K562 (cell line): Measurements from ENCODE around the gene HRH1. TPM values are rescaled to one million over a fixed set of nuclear protein-coding genes. Genes with fewer than 3 reads are reported as not detected.

Experiments used
- ATAC-seq: fragments of 200-7000 bp; cut with Tn5 transposase; 3 replicates; pipeline ENCODE4 v1.9.1; 2020; ENCODE audit warnings: moderate library complexity
- BruUV-seq: library from RNA; stranded (reverse); fragments of 400-500 nt; replicated peaks from 2 replicates; lab custom pipeline; 2021; lab: Mats Ljungman, UMichigan
- CTCF ChIA-PET: fragments of 300-600 bp; formaldehyde crosslinking; extraction: SDS; loops from one replicate; lab custom pipeline; 2021; ENCODE audit warnings: low intra/inter-chr PET ratio; lab: Yijun Ruan, JAX
- POLR2A ChIA-PET: fragments of 300-600, 350-650 bp; sonication (Branson Sonifier 250); formaldehyde crosslinking; extraction: SDS; loops from one replicate; lab custom pipeline; 2021; ENCODE audit warnings: antibody characterized with exemption, inconsistent platforms; lab: Yijun Ruan, JAX
- DNase-seq, 4 experiments: peaks; one replicate each; pipeline versions ENCODE4 v3.0.0 to v3.0.0-alpha.2; 2011 to 2018; ENCODE audit warnings: low spot score in 3 of 4, mixed read lengths in 3 of 4; ENCODE audit errors: extremely low read depth in 1 of 4
- FAIRE-seq: peaks from 2 replicates; lab custom pipeline; 2011; peaks lifted over from hg19 to GRCh38; lab: Jason Lieb, UNC
- H2AFZ ChIP-seq: 2 replicates; pipeline ENCODE4 v1.6.0; 2011; ENCODE audit warnings: low read depth, low read length, control low read depth, inconsistent platforms
- H3K27ac ChIP-seq: fragments of 200-600 bp; 3 replicates; pipeline ENCODE4 v1.8.0; 2011; ENCODE audit warnings: low read depth, mild to moderate bottlenecking, control low read depth, inconsistent platforms, low read length, moderate library complexity, mixed read lengths; ENCODE audit errors: extremely low read depth
- H3K27me3 ChIP-seq, 2 experiments: fragments of 300-600 bp in 1 of 2; 2 replicates in 1 of 2; 3 replicates in 1 of 2; pipeline versions ENCODE4 v1.6.0 to v1.8.0; 2011; ENCODE audit warnings: inconsistent platforms in 2 of 2, low read length in 2 of 2, mild to moderate bottlenecking in 1 of 2, mixed read lengths in 1 of 2, moderate library complexity in 1 of 2; ENCODE audit not compliant: control insufficient read depth in 2 of 2, insufficient read depth in 2 of 2
- H3K36me3 ChIP-seq: fragments of 300-600 bp; 3 replicates; pipeline ENCODE4 v1.8.0; 2011; ENCODE audit warnings: mild to moderate bottlenecking, low read length, inconsistent platforms; ENCODE audit not compliant: control insufficient read depth, insufficient read depth
- H3K4me1 ChIP-seq, 2 experiments: fragments of 200-600 bp in 1 of 2; replicated peaks in 1 of 2; 2 replicates in 1 of 2; 3 replicates in 1 of 2; pipeline versions ENCODE4 v1.5.1 to v1.8.0; 2011; ENCODE audit warnings: inconsistent platforms in 2 of 2, low read length in 2 of 2, mild to moderate bottlenecking in 1 of 2, mixed read lengths in 1 of 2, moderate library complexity in 1 of 2; ENCODE audit not compliant: control insufficient read depth in 2 of 2, insufficient read depth in 2 of 2
- H3K4me2 ChIP-seq: 2 replicates; pipeline ENCODE4 v1.6.1; 2011; ENCODE audit warnings: low read length, control low read depth, inconsistent platforms, mixed read lengths; ENCODE audit not compliant: insufficient read depth
- H3K4me3 ChIP-seq: fragments of 200-600 bp; sonication (generic), shearing (Covaris generic); 2 replicates; pipeline ENCODE4 v1.5.1; 2016; ENCODE audit warnings: control low read depth, inconsistent platforms
- H3K79me2 ChIP-seq: fragments of 200-600 bp; 3 replicates; pipeline ENCODE4 v1.8.0; 2011; ENCODE audit warnings: low read length, inconsistent platforms; ENCODE audit not compliant: control insufficient read depth, insufficient read depth
- H3K9ac ChIP-seq, 2 experiments: 2 replicates each; pipeline versions ENCODE4 v1.6.0 to v1.6.1; 2011; ENCODE audit warnings: low read depth in 2 of 2, low read length in 2 of 2, control low read depth in 1 of 2, inconsistent platforms in 1 of 2, mild to moderate bottlenecking in 1 of 2, mixed read lengths in 1 of 2; ENCODE audit not compliant: insufficient read depth in 1 of 2
- H3K9me1 ChIP-seq: one replicate; pipeline ENCODE4 v1.6.0; 2011; ENCODE audit warnings: inconsistent platforms, mild to moderate bottlenecking, low read length, moderate library complexity; ENCODE audit not compliant: control insufficient read depth, insufficient read depth
- H3K9me3 ChIP-seq: replicated peaks from 2 replicates; pipeline ENCODE4 v1.5.1; 2011; ENCODE audit warnings: low read depth, low read length, inconsistent platforms; ENCODE audit not compliant: control insufficient read depth, insufficient read depth
- H4K20me1 ChIP-seq: replicated peaks from 2 replicates; pipeline ENCODE4 v1.6.1; 2011; ENCODE audit warnings: low read length, inconsistent platforms, mixed read lengths; ENCODE audit not compliant: control insufficient read depth, insufficient read depth
- ARID3A ChIP-seq: IDR thresholded peaks from 2 replicates; pipeline ENCODE4 v1.6.1; 2012; ENCODE audit warnings: low read depth, low read length, improper control_type of control experiment, borderline replicate concordance
- ARID4B ChIP-seq: sonication (generic); formaldehyde crosslinking; IDR thresholded peaks from 2 replicates; pipeline ENCODE4 v1.8.0; 2022; ENCODE audit warnings: mild to moderate bottlenecking, missing genetic modification reagents
- GTF2E2 ChIP-seq: fragments of 200-800 bp; sonication (Bioruptor generic); IDR thresholded peaks from 2 replicates; pipeline ENCODE4 v1.6.1; 2016; ENCODE audit warnings: missing genetic modification characterization, missing compliant biosample characterization
- MAFG ChIP-seq: fragments of 450-650 bp; conservative IDR thresholded peaks from 2 replicates; pipeline ENCODE4 v1.6.1; 2016; ENCODE audit warnings: missing genetic modification characterization, missing compliant biosample characterization
- PBX2 ChIP-seq, 2 experiments: IDR thresholded peaks in 1 of 2; conservative IDR thresholded peaks in 1 of 2; 2 replicates each; pipeline ENCODE4 v1.6.1; 2016; ENCODE audit warnings: low read depth in 2 of 2, mild to moderate bottlenecking in 1 of 2, missing compliant biosample characterization in 1 of 2, missing genetic modification characterization in 1 of 2, moderate library complexity in 1 of 2
- TEAD4 ChIP-seq, 2 experiments: sonication (generic) in 1 of 2; formaldehyde crosslinking in 1 of 2; IDR thresholded peaks; 2 replicates each; pipeline versions ENCODE4 v1.6.1 to v1.8.0; 2012 to 2022; ENCODE audit warnings: borderline replicate concordance in 1 of 2, inconsistent platforms in 1 of 2, low read length in 1 of 2, mild to moderate bottlenecking in 1 of 2, missing genetic modification reagents in 1 of 2
- ZBTB7A ChIP-seq: IDR thresholded peaks from 2 replicates; pipeline ENCODE4 v1.6.1; 2011; ENCODE audit warnings: low read depth, mild to moderate bottlenecking, low read length, moderate library complexity, borderline replicate concordance; ENCODE audit not compliant: control insufficient read depth
- ZNF280A ChIP-seq: fragments of 450-650 bp; IDR thresholded peaks from 2 replicates; pipeline ENCODE4 v1.6.1; 2018; ENCODE audit warnings: mild to moderate bottlenecking, low read depth; ENCODE audit not compliant: partially characterized antibody
- WGBS: fragments of 100-300 bp; shearing (Covaris generic); methylation state at CpG from one replicate; pipeline ENCODE4 v1.1.6; 2016; ENCODE audit warnings: low coverage, mixed read lengths; ENCODE audit not compliant: insufficient coverage; ENCODE audit errors: missing lambda C conversion rate; 5-methylcytosine and 5-hydroxymethylcytosine counted together
- in situ Hi-C: fragments of 300-500 bp; cut with MboI; formaldehyde crosslinking; loops from 4 replicates; pipeline ENCODE4 v1.15.0; 2018; ENCODE audit warnings: inconsistent platforms, mixed read lengths
- intact Hi-C: fragments of 100-400 bp; cut with micrococcal nuclease; formaldehyde crosslinking; loops from 2 replicates; pipeline ENCODE4 v1.14.2; 2022
- polyA plus RNA-seq, 8 experiments: library from polyadenylated mRNA; depleted of rRNA in 4 of 8; stranded (reverse) in 5 of 8; unstranded in 3 of 8; fragments of >200 nt; fragmentation: Nextera tagmentation in 2 of 8; fragmentation: Illumina TruSeq in 1 of 8; extraction: Ambion mirVana in 2 of 8; extraction: Trizol in 1 of 8; gene quantifications; 2 replicates each; pipeline versions ENCODE4 v1.2.1 to v1.2.3, GENCODE V29; 2011 to 2014; ENCODE audit warnings: inconsistent platforms in 1 of 8, missing spikeins in 1 of 8
- total RNA-seq, 7 experiments: library from RNA; depleted of rRNA in 6 of 7; stranded (reverse); fragments of >200 nt in 6 of 7; fragmentation: Illumina TruSeq in 2 of 7; extraction: Trizol in 2 of 7; gene quantifications; 2 replicates each; pipeline versions ENCODE4 v1.2.1 to v1.2.3, GENCODE V29; 2011 to 2021; ENCODE audit warnings: low replicate concordance in 1 of 7

The HRH1 gene
- total and polyA plus RNA-seq, 9 of the 15 experiments (the other 6 are each of a cell fraction or from before 2014, with no cell fraction given) = 0.03 to 0.15 (median 0.06) TPM; not detected in 1

- no peak for TF ChIP-seq ZNF280A
Measured at GRCh38 chr3:11302444-11302843, 148.2 kb downstream of the HRH1 start (continued).

- H3K4me3 ChIP-seq = no peak overlapping the region
- WGBS = 98% methylated on average over 6 of the region's 6 CpGs
- no peak overlapping the region for H3K4me2 ChIP-seq
- H3K9me3 ChIP-seq = no peaks in the 10 kb centered on the region
- no peaks in the 10 kb centered on the region for H3K79me2 ChIP-seq
- intact Hi-C loops (no loop called here), in situ Hi-C loops (no loop called here)
- H3K27me3 ChIP-seq = no peaks in the 10 kb centered on the region
- CTCF ChIA-PET = no interaction called here
- ATAC-seq (no peak), FAIRE-seq (no peak), DNase-seq (no peak)
- peaks cover 0 to 7% of the 10 kb centered on the region in 2 experiments; a peak in 1 of 5 replicates for H3K4me1 ChIP-seq
- H3K36me3 ChIP-seq = peaks cover 72% of the 10 kb centered on the region
- H3K27ac ChIP-seq = no peak overlapping the region
- no peak overlapping the region for H3K9ac ChIP-seq
- POLR2A ChIA-PET = interaction anchor here (0.7 kb wide), 2 partner anchors 956 to 1059 kb away, joined by 3 read pairs; no protein-coding TSS in a partner anchor
- no peaks in the 10 kb centered on the region for H4K20me1 ChIP-seq
- no TSS peak for BruUV-seq
- H2AFZ ChIP-seq = no peak overlapping the region
- H3K9me1 ChIP-seq = peaks cover 3% of the 10 kb centered on the region
- TF ChIP-seq MAFG (tag) = no peak
- TF ChIP-seq ARID4B (CRISPR knock-in tag) = no peak
- no peak for TF ChIP-seq GTF2E2 (tag)
- no peak for TF ChIP-seq PBX2 (CRISPR knock-in tag; IDR thresholded peaks at IDR 0.05; ENCODE audit: low read depth)
- no peak for TF ChIP-seq PBX2 (tag; conservative IDR thresholded peaks at IDR 0.05; ENCODE audit: low read depth)
- no peak for TF ChIP-seq ZBTB7A
- no peak for TF ChIP-seq TEAD4 (IDR thresholded peaks at IDR 0.05; ENCODE audit: low read length)
- TF ChIP-seq TEAD4 (CRISPR knock-in tag; IDR thresholded peaks at IDR 0.05; ENCODE audit: borderline replicate concordance) = no peak
- no peak for TF ChIP-seq ARID3A
Measured at GRCh38 chr3:11304175-11304574, 149.9 kb downstream of the HRH1 start.
